ENCODE data around the gene PLA2G2C.

PLA2G2C gene

DNA sequence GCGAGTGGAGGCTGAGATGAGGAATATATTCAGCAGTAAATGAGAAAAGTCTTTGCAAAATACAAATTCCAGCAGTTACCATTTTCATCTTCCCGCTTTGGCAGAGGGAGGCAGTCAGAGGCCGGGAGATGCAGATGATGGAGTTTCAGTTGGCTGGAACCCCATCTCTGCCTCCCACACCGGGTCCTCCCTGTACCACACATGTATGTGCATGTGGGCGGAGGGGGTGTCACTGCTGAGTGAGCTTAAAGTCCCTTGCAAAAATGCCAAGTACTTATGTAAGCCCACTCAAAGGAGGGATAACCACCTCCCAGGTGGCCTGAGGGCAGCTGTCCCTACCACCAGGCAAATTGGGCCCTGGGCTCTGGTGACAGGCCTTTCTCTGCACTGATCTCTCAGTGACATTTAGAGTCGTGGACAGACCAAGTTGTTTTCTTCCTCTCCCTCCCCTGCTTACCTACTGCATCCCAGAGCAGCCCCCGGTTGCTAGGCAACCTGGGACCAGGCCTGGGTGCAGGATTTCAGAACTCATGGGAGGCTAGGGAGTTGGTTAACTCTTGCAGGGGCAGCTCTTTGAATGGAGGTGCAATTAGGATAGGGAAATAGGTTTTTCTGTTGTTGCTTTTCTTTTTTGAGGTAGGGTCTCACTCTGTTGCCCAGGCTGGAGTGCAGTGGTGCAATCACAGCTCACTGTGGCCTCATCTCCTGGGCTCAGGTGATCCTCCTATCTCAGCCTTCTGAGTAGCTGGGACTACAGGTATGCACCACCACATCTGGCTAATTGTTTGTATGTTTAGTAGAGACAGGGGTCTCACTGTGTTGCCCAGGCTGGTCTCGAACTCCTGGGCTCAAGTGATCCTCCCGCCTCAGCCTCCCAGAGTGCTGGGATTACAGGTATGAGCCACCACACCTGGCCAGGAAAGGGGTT, 17.5 kb downstream of the PLA2G2C start:
- no peaks in the 10 kb centered on the region for H4K20me1 ChIP-seq (ENCODE audit: insufficient read depth, low read length)
- no peak overlapping the region for H3K27ac ChIP-seq (ENCODE audit: low read length)
- no peaks in the 10 kb centered on the region for H3K36me3 ChIP-seq (replicated peaks; ENCODE audit: low read depth, low read length)
- H3K4me1 ChIP-seq (ENCODE audit: low read length), result peaks cover 12% of the 10 kb centered on the region
- no peaks in the 10 kb centered on the region for H3K9me3 ChIP-seq (ENCODE audit: insufficient read depth, low read length)
- H3K79me2 ChIP-seq (ENCODE audit: low read length), result no peaks in the 10 kb centered on the region
- H3K4me2 ChIP-seq (ENCODE audit: low read length), result no peak overlapping the region
- H2AFZ ChIP-seq (ENCODE audit: low read depth, low read length), result no peak overlapping the region
- no peak overlapping the region for H3K4me3 ChIP-seq (ENCODE audit: low read length)
- no peak overlapping the region for H3K9ac ChIP-seq (ENCODE audit: low read length)
- H3K27me3 ChIP-seq (ENCODE audit: low read depth, low read length), result no peaks in the 10 kb centered on the region
- TF ChIP-seq EZH2phosphoT487 (IDR thresholded peaks at IDR 0.05; ENCODE audit: low read depth), result no peak
- TF ChIP-seq, protein P1, sequence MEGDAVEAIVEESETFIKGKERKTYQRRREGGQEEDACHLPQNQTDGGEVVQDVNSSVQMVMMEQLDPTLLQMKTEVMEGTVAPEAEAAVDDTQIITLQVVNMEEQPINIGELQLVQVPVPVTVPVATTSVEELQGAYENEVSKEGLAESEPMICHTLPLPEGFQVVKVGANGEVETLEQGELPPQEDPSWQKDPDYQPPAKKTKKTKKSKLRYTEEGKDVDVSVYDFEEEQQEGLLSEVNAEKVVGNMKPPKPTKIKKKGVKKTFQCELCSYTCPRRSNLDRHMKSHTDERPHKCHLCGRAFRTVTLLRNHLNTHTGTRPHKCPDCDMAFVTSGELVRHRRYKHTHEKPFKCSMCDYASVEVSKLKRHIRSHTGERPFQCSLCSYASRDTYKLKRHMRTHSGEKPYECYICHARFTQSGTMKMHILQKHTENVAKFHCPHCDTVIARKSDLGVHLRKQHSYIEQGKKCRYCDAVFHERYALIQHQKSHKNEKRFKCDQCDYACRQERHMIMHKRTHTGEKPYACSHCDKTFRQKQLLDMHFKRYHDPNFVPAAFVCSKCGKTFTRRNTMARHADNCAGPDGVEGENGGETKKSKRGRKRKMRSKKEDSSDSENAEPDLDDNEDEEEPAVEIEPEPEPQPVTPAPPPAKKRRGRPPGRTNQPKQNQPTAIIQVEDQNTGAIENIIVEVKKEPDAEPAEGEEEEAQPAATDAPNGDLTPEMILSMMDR (IDR thresholded peaks at IDR 0.05; ENCODE audit: low read depth, low read length), result no peak

DNA sequence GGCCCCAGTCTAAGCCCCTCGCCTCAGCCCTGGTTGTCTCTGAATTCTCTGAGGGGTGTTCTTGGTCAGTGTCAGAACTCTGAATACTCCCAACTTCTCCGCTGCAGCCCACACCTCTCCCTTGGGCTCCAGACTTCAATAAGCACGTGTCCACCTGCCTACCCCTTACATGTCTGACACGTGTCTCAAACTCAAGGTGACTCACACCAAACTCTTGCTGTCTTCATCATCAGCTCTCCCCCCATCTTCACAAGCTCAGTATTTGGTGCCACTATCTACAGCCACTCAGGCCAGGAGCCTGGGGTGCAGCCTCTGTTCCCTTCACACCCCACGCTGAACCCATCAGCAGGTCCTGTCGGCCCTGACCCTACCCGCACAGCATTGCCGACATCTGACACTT, 19.2 kb downstream of the PLA2G2C start:
- Histone ChIP-seq H3K9me3 (ENCODE audit: insufficient read depth, low read length) (no peaks in the 10 kb centered on the region), H3K4me1 (ENCODE audit: low read length) (peaks cover 11% of the 10 kb centered on the region), H3K27ac (ENCODE audit: low read length) (no peak overlapping the region), H3K4me2 (ENCODE audit: low read length) (no peak overlapping the region), H3K36me3 (replicated peaks; ENCODE audit: low read depth, low read length) (no peaks in the 10 kb centered on the region), H4K20me1 (ENCODE audit: insufficient read depth, low read length) (no peaks in the 10 kb centered on the region), H3K9ac (ENCODE audit: low read length) (no peak overlapping the region), H3K4me3 (ENCODE audit: low read length) (no peak overlapping the region), H2AFZ (ENCODE audit: low read depth, low read length) (no peak overlapping the region), H3K79me2 (ENCODE audit: low read length) (no peaks in the 10 kb centered on the region), H3K27me3 (ENCODE audit: low read depth, low read length) (no peaks in the 10 kb centered on the region)
- no peak for TF ChIP-seq EZH2phosphoT487 (IDR thresholded peaks at IDR 0.05; ENCODE audit: low read depth)
- TF ChIP-seq, protein P1 (IDR thresholded peaks at IDR 0.05; ENCODE audit: low read depth, low read length), result no peak

DNA sequence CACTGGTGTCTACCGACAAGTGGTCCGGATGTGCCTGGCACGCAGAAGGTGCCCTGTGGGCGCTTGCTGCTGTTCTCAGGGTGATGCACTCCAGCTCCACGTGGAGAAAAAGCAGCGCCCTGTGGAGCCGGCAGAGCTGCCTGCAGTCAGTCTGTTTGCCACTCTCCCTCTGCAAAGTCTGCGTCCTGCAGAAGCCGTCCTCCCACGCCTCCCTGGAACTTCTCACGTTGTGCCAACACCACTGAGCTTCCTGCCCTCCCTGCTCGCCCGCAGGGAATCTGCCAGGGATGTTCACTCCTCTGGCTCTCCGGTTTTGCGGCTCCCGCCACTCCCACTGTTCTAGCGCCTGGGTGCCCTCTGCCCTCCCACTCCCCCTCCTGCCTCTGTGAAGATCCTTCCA, 20.3 kb downstream of the PLA2G2C start:
- no peak overlapping the region for H3K4me3 ChIP-seq (ENCODE audit: low read length)
- no peaks in the 10 kb centered on the region for H4K20me1 ChIP-seq (ENCODE audit: insufficient read depth, low read length)
- no peak for TF ChIP-seq EZH2phosphoT487 (IDR thresholded peaks at IDR 0.05; ENCODE audit: low read depth)
- TF ChIP-seq, protein P1 (IDR thresholded peaks at IDR 0.05; ENCODE audit: low read depth, low read length), result no peak
- H3K79me2 ChIP-seq (ENCODE audit: low read length), result no peaks in the 10 kb centered on the region
- no peak overlapping the region for H3K9ac ChIP-seq (ENCODE audit: low read length)
- H3K9me3 ChIP-seq (ENCODE audit: insufficient read depth, low read length), result no peaks in the 10 kb centered on the region
- H3K36me3 ChIP-seq (replicated peaks; ENCODE audit: low read depth, low read length), result no peaks in the 10 kb centered on the region
- peaks cover 2% of the 10 kb centered on the region for H3K4me1 ChIP-seq (ENCODE audit: low read length)
- no peak overlapping the region for H2AFZ ChIP-seq (ENCODE audit: low read depth, low read length)
- no peak overlapping the region for H3K4me2 ChIP-seq (ENCODE audit: low read length)
- no peak overlapping the region for H3K27ac ChIP-seq (ENCODE audit: low read length)
- H3K27me3 ChIP-seq (ENCODE audit: low read depth, low read length), result no peaks in the 10 kb centered on the region

DNA sequence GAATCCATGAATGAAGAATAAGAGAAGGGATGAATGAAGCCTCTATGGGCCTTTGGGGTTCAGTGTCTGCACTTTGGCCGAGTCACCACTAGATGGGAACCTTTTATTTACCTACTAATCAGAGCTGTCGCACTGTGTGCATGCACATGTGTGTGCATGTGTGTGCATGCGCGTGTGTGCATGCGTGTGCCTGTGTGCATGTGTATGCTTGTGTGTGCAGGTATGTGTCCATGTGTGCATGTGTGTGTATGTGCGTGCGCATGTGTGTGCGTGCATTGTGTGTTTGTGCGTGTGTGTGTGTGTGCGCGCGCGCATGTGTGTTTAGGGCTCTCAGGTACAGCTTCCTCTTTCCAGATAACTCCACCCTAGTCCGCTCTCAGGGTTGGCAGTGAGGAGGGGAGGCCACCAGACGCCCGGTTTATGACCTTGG, 20.8 kb downstream of the PLA2G2C start:
- no peaks in the 10 kb centered on the region for H3K36me3 ChIP-seq (replicated peaks; ENCODE audit: low read depth, low read length)
- no peak overlapping the region for H2AFZ ChIP-seq (ENCODE audit: low read depth, low read length)
- H3K9ac ChIP-seq (ENCODE audit: low read length), result no peak overlapping the region
- no peak overlapping the region for H3K4me3 ChIP-seq (ENCODE audit: low read length)
- H3K79me2 ChIP-seq (ENCODE audit: low read length), result no peaks in the 10 kb centered on the region
- no peaks in the 10 kb centered on the region for H3K27me3 ChIP-seq (ENCODE audit: low read depth, low read length)
- H3K4me2 ChIP-seq (ENCODE audit: low read length), result no peak overlapping the region
- TF ChIP-seq, protein P1 (IDR thresholded peaks at IDR 0.05; ENCODE audit: low read depth, low read length), result peak; percentile 50
- no peak for TF ChIP-seq EZH2phosphoT487 (IDR thresholded peaks at IDR 0.05; ENCODE audit: low read depth)
- no peaks in the 10 kb centered on the region for H3K9me3 ChIP-seq (ENCODE audit: insufficient read depth, low read length)
- H4K20me1 ChIP-seq (ENCODE audit: insufficient read depth, low read length), result no peaks in the 10 kb centered on the region
- no peaks in the 10 kb centered on the region for H3K4me1 ChIP-seq (ENCODE audit: low read length)
- no peak overlapping the region for H3K27ac ChIP-seq (ENCODE audit: low read length)
